Measurements from ENCODE around the gene LYSMD2.

GRCh38 chr15:51775967-51776816 lies 38.7 kb upstream of the LYSMD2 start:
- TF ChIP-seq CTCF (IDR thresholded peaks at IDR 0.05) (peak; percentile 53 to 79 (median 67)), POLR2A (IDR thresholded peaks at IDR 0.05) (no peak)

Measured in heart left ventricle (tissue), 13 donors.